H1 (cell line): Measurements from ENCODE around the gene CDH22. TPM values are rescaled to one million over a fixed set of nuclear protein-coding genes. Genes with fewer than 3 reads are reported as not detected.
A peak's percentile ranks its signal among the peaks of the same experiment; 100 is the strongest.

Source experiments
- BRCA1 ChIP-seq: IDR thresholded peaks from 2 replicates; pipeline ENCODE4 v1.6.1; 2012; ENCODE audit warnings: low read depth, low read length, improper control_type of control experiment
- CEBPB ChIP-seq: IDR thresholded peaks from 2 replicates; pipeline ENCODE4 v1.6.1; 2012; ENCODE audit warnings: low read depth, low read length
- CREB1 ChIP-seq: IDR thresholded peaks from 2 replicates; pipeline ENCODE4 v1.6.1; 2012; ENCODE audit warnings: inconsistent platforms
- FOSL1 ChIP-seq: IDR thresholded peaks from 2 replicates; pipeline ENCODE4 v1.6.1; 2011; ENCODE audit warnings: mild to moderate bottlenecking, low read depth, low read length, moderate library complexity; ENCODE audit not compliant: insufficient read depth
- GTF2F1 ChIP-seq: IDR thresholded peaks from 2 replicates; pipeline ENCODE4 v1.6.1; 2012; ENCODE audit warnings: low read depth, low read length, improper control_type of control experiment, borderline replicate concordance
- HDAC2 ChIP-seq, 2 experiments: fragments of 300-600 bp in 1 of 2; sonication (generic) in 1 of 2; IDR thresholded peaks; 2 replicates each; pipeline ENCODE4 v1.6.1; 2011 to 2012; ENCODE audit warnings: low read depth in 2 of 2, low read length in 2 of 2, mild to moderate bottlenecking in 2 of 2, moderate library complexity in 2 of 2, borderline replicate concordance in 1 of 2, inconsistent platforms in 1 of 2
- KDM5A ChIP-seq: fragments of 200-600 bp; IDR thresholded peaks from 2 replicates; pipeline ENCODE4 v1.7.1; 2012; ENCODE audit warnings: mild to moderate bottlenecking, low read length, inconsistent platforms, mixed read lengths
- SIX5 ChIP-seq: IDR thresholded peaks from 2 replicates; pipeline ENCODE4 v1.6.1; 2011; ENCODE audit warnings: mild to moderate bottlenecking, low read depth, low read length
- SP1 ChIP-seq: IDR thresholded peaks from 2 replicates; pipeline ENCODE4 v1.6.1; 2011; ENCODE audit warnings: low read depth, low read length
- SP4 ChIP-seq: IDR thresholded peaks from 2 replicates; pipeline ENCODE4 v1.6.1; 2012; ENCODE audit warnings: low read length, inconsistent platforms
- polyA plus RNA-seq, 7 experiments: library from polyadenylated mRNA; depleted of rRNA in 3 of 7; stranded (reverse) in 5 of 7; unstranded in 2 of 7; fragments of >200 nt in 5 of 7; fragments of 200-250 nt in 2 of 7; gene quantifications; 1 replicate in 5 of 7; 2 replicates in 1 of 7; 4 replicates in 1 of 7; pipeline versions ENCODE4 v1.2.1 to v1.2.3, GENCODE V29; 2011 to 2013; ENCODE audit warnings: missing spikeins in 2 of 7, mixed read lengths in 2 of 7
- total RNA-seq: library from RNA; stranded (reverse); fragmentation: NEBNext Ultra II Directional; extraction: Animal tissue kit (Norgen Biotek cat#: 25700); gene quantifications from 2 replicates; pipeline ENCODE4 v1.2.1, GENCODE V29; 2021
- TF ChIP-seq, protein P1 (sequence below): fragments of 300-600 bp; sonication (generic); IDR thresholded peaks from 2 replicates; pipeline ENCODE4 v1.7.1; 2012; ENCODE audit warnings: low read length, moderate library complexity, mild to moderate bottlenecking, inconsistent platforms; ENCODE audit not compliant: insufficient replicate concordance
- TF ChIP-seq, protein P2 (sequence below): IDR thresholded peaks from 2 replicates; pipeline ENCODE4 v1.6.1; 2012; ENCODE audit warnings: inconsistent platforms

The CDH22 gene
- total and polyA plus RNA-seq, 2 of the 8 experiments (the other 6 are each of a cell fraction or from before 2014, with no cell fraction given): 0.35 to 0.39 TPM

DNA sequence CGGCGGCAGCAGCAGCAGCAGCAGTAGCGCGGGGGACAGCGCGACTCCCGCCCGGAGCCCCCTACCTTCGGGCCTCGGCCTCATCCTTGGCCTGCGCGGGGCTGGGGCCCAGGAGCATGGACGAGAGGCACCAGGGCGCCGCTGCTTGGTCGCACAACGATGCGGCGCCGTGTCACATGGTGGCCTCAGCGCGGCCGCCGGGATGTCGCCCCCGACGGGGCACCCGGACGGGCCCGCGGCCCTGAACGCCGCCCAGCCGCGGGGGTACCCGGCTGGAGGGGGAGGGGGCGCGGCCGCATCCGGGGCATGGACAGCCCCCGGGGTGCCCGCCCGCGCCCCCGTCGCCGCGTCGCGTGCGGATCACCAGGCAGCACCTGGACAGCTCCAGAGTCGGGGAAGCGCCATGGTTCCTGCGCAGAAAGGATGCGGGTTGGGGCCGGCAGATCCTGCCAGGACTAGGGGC, 57.1 kb downstream of the CDH22 start (continued):
- TF ChIP-seq, protein P1, sequence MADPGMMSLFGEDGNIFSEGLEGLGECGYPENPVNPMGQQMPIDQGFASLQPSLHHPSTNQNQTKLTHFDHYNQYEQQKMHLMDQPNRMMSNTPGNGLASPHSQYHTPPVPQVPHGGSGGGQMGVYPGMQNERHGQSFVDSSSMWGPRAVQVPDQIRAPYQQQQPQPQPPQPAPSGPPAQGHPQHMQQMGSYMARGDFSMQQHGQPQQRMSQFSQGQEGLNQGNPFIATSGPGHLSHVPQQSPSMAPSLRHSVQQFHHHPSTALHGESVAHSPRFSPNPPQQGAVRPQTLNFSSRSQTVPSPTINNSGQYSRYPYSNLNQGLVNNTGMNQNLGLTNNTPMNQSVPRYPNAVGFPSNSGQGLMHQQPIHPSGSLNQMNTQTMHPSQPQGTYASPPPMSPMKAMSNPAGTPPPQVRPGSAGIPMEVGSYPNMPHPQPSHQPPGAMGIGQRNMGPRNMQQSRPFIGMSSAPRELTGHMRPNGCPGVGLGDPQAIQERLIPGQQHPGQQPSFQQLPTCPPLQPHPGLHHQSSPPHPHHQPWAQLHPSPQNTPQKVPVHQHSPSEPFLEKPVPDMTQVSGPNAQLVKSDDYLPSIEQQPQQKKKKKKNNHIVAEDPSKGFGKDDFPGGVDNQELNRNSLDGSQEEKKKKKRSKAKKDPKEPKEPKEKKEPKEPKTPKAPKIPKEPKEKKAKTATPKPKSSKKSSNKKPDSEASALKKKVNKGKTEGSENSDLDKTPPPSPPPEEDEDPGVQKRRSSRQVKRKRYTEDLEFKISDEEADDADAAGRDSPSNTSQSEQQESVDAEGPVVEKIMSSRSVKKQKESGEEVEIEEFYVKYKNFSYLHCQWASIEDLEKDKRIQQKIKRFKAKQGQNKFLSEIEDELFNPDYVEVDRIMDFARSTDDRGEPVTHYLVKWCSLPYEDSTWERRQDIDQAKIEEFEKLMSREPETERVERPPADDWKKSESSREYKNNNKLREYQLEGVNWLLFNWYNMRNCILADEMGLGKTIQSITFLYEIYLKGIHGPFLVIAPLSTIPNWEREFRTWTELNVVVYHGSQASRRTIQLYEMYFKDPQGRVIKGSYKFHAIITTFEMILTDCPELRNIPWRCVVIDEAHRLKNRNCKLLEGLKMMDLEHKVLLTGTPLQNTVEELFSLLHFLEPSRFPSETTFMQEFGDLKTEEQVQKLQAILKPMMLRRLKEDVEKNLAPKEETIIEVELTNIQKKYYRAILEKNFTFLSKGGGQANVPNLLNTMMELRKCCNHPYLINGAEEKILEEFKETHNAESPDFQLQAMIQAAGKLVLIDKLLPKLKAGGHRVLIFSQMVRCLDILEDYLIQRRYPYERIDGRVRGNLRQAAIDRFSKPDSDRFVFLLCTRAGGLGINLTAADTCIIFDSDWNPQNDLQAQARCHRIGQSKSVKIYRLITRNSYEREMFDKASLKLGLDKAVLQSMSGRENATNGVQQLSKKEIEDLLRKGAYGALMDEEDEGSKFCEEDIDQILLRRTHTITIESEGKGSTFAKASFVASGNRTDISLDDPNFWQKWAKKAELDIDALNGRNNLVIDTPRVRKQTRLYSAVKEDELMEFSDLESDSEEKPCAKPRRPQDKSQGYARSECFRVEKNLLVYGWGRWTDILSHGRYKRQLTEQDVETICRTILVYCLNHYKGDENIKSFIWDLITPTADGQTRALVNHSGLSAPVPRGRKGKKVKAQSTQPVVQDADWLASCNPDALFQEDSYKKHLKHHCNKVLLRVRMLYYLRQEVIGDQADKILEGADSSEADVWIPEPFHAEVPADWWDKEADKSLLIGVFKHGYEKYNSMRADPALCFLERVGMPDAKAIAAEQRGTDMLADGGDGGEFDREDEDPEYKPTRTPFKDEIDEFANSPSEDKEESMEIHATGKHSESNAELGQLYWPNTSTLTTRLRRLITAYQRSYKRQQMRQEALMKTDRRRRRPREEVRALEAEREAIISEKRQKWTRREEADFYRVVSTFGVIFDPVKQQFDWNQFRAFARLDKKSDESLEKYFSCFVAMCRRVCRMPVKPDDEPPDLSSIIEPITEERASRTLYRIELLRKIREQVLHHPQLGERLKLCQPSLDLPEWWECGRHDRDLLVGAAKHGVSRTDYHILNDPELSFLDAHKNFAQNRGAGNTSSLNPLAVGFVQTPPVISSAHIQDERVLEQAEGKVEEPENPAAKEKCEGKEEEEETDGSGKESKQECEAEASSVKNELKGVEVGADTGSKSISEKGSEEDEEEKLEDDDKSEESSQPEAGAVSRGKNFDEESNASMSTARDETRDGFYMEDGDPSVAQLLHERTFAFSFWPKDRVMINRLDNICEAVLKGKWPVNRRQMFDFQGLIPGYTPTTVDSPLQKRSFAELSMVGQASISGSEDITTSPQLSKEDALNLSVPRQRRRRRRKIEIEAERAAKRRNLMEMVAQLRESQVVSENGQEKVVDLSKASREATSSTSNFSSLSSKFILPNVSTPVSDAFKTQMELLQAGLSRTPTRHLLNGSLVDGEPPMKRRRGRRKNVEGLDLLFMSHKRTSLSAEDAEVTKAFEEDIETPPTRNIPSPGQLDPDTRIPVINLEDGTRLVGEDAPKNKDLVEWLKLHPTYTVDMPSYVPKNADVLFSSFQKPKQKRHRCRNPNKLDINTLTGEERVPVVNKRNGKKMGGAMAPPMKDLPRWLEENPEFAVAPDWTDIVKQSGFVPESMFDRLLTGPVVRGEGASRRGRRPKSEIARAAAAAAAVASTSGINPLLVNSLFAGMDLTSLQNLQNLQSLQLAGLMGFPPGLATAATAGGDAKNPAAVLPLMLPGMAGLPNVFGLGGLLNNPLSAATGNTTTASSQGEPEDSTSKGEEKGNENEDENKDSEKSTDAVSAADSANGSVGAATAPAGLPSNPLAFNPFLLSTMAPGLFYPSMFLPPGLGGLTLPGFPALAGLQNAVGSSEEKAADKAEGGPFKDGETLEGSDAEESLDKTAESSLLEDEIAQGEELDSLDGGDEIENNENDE: no peak
- TF ChIP-seq GTF2F1 (no peak), KDM5A (no peak), BRCA1 (no peak), FOSL1 (no peak), SP1 (no peak), CEBPB (no peak), HDAC2 (IDR thresholded peaks at IDR 0.05; ENCODE audit: borderline replicate concordance in 1 of 2, low read depth in 2 of 2, low read length in 2 of 2) (peak in 1 of 2 experiments; percentile 53; a peak in 1 of 4 replicates), SP4 (no peak), CREB1 (peak; percentile 40; the same call in 1 of the 2 replicates), SIX5 (no peak)
- TF ChIP-seq, protein P2, sequence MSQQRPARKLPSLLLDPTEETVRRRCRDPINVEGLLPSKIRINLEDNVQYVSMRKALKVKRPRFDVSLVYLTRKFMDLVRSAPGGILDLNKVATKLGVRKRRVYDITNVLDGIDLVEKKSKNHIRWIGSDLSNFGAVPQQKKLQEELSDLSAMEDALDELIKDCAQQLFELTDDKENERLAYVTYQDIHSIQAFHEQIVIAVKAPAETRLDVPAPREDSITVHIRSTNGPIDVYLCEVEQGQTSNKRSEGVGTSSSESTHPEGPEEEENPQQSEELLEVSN: no peak
